Amniotic stem cell (primary cell): ENCODE results near the gene TARS2.

ENCODE experiments used
- DNase-seq: peaks from one replicate; lab custom pipeline; 2025; lab: John Stamatoyannopoulos, UW

The TARS2 gene

DNA sequence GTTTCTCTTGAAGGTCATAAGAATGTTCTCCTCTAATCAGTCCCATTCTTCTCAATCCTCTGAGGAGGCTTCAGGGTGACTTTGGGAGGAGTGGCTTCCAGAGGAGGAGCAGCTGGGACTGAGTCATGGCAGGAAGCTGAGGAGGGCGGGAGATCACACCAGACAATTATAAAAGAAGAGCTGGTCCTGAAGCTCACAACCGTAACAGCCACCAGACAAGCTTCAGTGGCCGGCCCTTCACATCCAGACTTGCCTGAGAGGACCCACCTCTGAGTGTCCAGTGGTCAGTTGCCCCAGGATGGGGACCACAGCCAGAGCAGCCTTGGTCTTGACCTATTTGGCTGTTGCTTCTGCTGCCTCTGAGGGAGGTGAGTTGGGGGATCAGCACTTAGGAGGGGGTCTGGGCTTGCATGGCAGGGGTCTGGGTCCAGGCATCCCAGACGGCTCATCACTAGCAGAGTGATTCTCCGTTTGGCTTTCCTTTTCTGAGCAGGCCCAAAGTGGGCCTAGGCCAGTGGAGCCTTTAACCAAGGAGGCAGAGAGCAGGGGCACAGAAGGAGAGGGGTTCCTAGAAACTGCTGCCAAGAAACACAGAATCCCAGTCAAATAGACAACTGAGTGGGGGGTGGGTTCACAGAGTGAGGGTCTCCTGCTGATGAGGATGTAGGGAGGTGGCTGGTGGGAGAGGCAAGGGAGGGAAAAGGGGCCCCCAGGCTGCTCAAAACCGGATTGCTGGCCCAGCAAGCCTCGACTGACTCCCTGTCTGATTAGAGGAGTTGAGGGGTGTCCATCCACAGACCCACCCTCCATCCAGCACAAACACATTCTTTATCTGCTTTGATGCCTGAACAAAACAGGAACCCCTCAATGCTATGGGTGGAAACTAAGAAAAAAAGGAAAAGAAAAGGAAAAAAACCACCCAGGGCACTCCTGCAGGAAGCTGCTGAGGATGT, 21.0 kb downstream of the TARS2 start, which contains the start of gene ECM1:
Gene ECM1 (plus strand): TSS at position 198 of the 953 bp plus-strand sequence. CDS start 101 bp downstream, at position 299.
- DNase-seq = peak; percentile 81

DNA sequence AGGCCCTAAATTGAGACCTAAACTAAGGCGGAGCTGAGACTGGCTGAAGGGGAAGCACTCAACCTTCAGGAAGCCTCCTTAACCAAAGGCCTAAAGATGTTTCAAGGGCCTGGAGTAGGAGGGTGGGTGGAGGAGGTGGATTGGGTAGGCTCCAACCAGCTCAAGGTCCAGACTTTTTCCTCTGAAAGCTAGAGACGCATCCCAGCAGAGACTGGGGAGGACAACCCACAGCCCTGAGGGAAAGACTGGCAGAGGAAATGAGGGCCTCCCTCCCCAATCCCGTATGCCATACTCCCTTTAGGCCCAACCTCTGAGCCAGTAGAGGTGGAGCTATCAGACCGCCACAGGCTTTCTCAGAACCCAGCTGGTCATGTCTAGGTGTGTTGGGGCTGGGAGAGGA, 21.8 kb downstream of the TARS2 start:
- no peak for DNase-seq

DNA sequence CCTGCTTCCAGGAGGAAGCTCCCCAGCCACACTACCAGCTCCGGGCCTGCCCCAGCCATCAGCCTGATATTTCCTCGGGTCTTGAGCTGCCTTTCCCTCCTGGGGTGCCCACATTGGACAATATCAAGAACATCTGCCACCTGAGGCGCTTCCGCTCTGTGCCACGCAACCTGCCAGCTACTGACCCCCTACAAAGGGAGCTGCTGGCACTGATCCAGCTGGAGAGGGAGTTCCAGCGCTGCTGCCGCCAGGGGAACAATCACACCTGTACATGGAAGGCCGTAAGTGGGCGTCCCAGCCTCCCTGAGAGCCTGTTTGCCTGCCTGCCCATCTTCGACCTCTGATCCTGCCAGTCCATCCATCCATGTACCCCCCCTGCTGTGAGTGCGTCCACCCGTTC, 24.3 kb downstream of the TARS2 start:
- DNase-seq = no peak

DNA sequence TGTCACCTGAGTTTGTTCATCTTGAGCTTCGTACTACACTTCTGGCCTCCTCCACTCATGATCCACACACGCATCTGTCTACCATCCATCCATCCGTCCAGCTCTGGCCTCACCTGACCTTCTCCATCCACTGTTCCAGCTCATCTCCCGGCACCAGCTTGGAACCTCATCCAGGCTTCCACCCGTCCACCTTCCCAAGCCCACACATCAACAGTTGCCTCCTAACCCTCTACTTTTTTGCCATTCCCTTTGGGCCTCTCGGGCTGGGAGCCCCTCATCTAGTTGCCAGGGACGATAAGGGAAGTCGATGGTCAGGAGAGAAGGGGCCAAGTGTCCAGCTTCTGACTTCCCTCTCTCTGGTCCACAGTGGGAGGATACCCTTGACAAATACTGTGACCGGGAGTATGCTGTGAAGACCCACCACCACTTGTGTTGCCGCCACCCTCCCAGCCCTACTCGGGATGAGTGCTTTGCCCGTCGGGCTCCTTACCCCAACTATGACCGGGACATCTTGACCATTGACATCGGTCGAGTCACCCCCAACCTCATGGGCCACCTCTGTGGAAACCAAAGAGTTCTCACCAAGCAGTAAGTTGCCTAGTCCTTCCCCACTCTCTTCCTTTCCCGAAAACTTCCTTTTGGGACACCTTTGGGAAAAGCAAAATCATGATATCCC, 24.9 kb downstream of the TARS2 start:
- DNase-seq = no peak

DNA sequence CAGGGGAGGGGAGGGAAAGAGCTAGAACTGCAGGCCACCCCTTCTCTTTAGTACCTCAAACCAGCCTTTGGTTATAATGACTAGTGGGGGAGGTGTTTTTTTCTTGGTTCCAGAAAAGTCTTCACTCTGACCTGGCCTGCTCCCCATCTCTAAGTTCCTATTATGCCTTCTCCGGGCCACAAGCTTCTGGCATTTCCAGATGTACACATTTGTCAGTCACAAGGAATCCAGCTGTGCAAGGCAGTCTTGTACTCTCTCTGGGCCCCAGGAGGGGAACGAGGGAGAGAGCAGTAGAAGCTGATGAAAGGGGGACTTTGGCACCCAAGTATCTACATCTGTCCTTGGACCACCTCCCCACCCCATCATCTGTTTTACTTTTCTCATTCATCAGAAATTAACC, 25.6 kb downstream of the TARS2 start:
- DNase-seq = no peak

DNA sequence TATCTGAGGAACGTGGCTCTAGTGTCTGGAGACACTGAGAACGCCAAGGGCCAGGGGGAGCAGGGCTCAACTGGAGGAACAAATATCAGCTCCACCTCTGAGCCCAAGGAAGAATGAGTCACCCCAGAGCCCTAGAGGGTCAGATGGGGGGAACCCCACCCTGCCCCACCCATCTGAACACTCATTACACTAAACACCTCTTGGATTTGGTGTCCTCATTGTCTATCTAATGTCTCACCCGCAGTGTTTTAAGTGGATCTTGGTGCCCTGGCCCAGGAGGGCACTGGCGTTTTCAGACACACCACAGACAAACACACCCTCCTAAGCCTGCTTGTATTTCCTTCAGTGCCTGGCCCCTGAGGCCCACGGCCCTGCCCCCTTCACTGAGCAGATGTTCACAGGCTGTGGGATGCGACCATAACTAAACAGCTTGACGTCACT, 26.2 kb downstream of the TARS2 start:
- no peak for DNase-seq

DNA sequence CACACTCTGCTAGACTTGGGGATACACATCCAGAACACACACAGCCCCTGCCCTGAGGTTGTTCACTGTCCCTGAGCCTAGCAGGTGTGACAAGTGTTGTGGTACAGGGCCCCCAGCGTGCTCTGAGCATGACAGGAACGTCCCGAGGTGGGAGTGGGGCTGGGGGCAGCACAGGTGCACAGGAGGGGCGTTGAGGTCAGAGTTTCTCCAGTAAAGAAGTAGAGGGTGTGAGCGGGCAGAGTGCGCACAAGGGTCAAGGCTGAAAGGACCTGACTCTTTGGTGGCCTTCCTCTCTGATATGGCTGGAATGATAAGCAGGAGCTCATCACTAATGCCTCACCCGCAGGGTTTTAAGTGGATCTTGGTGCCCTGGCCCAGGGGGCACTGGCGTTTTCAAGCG, 27.0 kb downstream of the TARS2 start:
- no peak for DNase-seq

DNA sequence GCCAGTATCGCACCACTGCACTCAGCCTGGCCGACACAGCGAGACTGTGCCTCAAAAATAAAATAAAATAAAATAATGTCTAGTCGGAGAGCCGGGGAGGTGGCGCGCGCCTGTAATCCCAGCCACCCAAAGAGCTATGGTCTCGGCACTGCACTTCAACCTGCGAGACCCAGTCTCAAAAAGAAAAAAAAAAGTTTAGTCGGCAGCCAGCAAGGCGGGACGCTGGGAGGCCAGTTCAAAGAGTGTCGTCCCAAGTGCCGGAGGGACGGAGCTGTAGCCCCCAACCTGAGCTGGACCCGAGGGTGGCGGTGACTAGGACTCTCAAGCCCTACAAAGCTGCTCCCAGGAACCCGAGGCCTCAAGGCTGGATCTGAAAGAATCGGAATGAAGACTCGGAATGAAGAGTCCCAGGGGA, 27.7 kb downstream of the TARS2 start:
- no peak for DNase-seq

DNA sequence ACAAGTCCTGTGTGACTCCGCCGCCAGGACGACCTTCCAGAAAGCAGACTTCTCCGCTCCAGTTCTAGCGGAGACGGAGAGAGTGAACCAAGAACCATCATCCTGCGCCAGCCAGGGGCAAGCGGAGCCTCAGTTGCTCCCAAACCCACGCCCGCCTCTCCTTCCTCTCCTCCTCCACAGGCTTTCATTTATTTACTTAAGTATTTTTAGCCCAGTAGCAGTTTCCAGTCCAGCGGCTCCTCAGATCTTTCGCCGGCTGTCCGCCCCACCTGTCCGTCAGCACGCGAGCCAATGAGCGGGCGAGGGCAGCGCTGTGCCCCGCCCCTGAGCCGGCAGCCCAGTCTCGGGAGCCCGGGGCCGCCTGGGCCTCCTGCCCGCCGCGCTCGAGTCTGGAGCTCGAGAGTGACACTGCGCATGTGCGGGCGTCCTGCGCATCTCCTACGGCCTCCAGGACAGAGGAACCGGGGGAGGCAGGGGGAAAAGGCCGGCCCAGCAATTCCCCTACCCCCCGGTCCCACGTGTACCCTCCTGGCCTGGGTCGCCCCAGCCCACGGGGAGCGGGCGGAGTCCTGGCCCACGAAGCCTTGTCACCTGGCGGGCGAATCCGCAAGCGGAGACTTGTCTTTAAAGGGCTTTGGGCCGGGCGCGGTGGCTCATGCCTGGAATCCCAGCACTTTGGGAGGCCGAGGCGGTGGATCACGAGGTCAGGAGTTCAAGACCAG, 28.3 kb downstream of the TARS2 start, which contains the start of gene FALEC:
Gene FALEC (plus strand): TSS at position 425 of the 722 bp plus-strand sequence.
- peak; percentile 93 for DNase-seq

DNA sequence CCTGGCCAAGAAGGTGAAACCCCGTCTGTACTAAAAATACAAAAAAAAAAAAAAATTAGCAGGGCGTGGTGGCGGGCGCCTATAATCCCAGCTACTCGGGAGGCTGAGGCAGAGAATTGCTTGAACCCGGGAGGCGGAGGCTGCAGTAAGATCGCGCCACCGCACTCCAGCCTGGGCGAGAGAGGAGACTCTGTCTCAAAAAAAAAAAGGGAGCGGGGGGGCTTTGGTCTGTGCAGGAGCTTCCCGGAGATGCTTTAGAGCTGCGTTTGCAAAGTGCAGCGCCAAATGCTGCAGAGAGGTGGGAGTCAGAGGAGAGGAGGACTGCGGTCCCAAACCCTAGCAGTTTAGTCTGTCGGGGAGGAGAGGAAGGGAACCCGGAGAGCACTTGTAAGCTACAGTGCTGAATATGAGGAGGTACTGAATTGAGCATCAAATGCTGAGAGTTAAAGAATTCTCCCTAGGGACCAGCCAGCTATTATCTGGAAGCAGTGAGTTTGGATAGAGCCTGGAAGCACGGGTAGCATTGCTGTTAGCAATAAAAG, 28.9 kb downstream of the TARS2 start:
- no peak for DNase-seq

DNA sequence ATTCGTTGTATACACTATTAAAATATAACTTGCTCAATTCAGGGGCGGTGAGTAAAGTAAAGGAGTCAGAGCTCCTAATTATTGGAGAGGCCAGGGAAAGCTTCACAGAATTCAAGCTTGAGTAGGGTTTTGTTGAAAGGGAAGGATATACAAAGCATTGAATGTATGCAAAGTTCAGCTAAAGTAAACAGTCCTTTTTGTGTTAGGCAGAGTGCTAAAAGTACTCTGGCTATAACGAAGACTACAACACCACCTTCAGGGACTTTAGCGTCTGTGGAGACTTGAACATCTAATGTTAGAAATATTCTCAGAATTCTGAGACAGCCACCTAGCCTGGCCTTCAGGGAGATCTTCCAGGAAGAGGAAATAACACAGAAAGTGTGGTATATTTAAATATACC, 29.4 kb downstream of the TARS2 start:
- no peak for DNase-seq

DNA sequence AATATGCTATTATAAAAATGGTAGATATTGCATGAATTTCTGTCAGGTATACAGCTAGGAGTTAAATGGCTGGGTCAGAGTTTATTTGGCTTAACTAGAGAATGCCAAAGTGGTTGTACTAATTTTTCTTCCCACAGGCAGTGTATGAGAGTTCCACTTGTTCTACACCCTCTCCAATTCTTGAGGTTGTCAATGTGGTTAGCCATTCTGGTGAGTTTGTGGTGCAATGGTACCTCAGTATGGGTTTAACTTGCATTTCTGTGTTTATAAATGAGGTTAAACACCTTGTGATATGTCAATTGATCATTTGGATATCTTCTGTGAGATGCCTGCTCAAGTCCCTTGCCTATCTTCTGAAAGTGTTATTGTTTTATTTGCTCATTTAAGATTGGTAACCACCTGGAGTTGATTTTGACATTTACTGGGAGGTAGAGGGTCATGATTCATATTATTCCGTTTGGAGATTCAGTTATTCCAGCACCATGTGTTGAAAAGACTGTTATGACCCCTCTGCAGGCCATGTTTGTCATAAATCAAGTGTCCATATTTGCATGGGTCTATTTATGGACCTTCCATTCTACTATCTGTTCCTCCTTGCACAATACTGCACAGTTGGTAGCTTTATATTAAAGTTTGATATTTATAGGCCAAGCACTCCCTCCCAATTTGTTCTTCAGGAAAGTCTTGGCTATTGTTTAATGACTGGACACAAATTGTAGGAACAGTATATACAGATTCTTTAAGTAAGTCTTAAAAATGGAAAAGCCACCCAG, 34.2 kb downstream of the TARS2 start:
- no peak for DNase-seq

DNA sequence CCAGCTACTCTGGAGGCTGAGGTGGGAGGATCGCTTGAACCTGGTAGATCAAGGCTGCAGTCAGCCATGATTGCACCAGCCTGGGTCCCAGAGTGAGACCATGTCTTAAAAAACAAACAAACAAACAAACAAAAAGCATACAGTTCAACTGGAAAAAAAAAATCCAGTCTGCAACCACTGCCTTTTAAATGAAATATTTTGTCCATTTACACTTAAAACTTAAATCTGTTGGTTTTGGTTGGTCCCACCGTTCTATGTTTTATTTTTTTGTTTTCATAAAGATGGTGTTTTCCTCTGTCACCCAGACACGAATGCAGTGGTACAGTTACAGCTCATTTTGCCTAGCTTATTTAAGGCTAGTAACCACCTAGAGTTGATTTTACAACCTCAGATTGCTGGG, 38.1 kb downstream of the TARS2 start:
- no peak for DNase-seq

DNA sequence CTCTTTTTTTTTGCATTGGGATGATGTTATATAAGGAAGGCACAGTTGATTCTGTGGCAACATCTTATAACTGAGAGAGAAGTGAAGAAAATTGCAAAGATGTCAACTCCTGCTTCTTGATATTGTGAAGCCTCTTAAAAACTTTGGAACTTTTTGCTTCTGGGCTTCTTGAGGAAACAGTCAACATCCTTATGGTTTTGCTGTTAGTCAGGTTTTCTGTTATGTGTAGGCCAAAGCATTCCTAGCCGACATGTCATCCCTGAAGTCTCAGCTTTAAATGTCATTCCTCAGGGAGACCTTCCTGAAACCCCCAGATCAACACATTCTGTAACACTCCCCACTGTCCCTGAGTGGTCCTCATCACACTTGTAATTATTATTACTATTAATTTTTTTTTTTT, 41.0 kb downstream of the TARS2 start:
- DNase-seq = peak; percentile 51

DNA sequence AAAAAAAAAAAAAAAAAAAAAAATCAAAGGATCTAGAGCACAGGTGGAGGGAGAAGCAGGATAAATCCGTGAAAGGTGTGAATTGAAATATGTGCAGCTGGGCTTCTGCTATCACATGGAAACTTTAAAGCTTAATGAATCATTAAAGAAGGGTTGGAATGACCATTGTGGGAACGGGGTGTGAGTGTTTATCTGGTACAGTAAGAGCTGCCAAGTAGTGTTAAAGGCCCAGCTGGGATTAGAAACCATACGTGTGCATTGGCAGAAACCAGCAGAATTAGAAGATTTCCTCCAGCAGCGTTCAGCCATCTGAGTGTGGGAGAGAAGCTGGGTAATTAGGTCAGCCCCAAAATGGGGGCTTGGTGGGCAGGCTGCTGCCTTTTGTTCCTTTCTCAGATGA, 41.8 kb downstream of the TARS2 start:
- no peak for DNase-seq

DNA sequence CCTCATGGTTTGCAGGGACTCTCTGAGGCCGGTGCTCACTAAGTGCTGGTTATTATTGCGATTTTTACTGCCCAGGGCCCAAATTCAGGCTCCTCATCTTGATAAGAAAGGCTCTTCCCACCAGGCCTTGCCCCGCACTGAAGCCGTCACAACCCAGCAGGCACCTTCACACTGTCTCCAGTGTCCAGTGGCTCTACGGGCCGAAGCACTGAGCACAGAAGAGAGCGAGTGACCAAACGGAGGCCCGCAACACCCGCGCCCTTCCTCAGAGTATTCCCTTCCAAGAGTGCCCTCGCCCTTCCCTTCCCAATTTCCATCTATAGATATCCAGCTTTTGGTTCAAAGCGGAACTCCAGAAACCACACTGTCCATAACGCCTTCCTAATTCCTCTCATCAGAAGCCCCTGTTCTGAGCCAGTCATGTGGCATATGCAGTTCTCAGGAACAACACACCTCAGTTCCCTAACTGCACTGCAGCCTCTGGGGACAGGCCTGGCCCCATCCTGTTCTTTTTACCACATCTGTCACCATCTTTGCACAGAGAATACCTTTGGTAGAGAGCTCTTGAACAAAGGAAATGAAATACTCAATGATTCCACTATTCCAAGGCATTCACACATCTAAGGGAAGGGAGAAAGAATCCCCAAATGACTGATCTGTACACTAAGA, 43.4 kb downstream of the TARS2 start:
- no peak for DNase-seq

DNA sequence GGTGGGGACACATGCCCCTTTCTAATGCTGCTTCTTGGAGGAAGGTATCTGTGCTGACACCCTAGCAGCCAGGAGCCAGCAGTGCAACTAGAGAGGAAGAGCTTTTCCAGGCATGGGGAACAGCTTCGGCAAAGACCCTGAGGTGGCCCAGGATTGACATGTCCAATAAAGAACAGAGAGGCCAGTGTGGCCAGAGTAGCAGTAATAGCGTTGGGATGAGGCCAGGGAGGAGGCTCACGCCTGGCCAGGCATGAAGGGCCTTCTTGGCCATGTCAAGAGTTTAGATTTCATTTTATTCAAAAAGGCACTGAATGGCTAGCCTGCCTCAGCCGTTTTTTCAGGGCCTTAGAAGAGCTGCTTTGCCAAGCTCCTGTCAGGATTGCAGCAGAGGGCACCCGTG, 45.6 kb downstream of the TARS2 start:
- DNase-seq = no peak

DNA sequence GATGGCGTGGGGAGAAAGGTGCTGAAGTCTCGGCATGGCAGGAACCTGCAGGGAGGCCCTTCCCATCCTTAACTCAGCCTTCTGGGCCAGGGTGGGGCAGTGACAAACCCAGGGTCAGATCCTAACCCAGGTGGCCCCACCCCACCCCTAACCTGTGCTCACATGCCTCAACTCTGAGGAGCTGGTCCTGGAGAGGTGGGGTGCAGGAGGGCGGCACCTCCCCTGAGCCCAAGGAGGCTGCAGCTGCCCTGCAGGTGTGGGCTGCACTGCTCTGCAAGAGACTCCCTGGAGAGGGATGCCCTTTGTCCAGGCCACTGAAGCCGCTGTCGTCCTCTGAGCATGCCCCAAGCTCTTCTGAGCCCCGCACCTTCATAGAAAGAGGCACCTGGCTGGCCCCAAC, 46.8 kb downstream of the TARS2 start:
- DNase-seq = no peak

DNA sequence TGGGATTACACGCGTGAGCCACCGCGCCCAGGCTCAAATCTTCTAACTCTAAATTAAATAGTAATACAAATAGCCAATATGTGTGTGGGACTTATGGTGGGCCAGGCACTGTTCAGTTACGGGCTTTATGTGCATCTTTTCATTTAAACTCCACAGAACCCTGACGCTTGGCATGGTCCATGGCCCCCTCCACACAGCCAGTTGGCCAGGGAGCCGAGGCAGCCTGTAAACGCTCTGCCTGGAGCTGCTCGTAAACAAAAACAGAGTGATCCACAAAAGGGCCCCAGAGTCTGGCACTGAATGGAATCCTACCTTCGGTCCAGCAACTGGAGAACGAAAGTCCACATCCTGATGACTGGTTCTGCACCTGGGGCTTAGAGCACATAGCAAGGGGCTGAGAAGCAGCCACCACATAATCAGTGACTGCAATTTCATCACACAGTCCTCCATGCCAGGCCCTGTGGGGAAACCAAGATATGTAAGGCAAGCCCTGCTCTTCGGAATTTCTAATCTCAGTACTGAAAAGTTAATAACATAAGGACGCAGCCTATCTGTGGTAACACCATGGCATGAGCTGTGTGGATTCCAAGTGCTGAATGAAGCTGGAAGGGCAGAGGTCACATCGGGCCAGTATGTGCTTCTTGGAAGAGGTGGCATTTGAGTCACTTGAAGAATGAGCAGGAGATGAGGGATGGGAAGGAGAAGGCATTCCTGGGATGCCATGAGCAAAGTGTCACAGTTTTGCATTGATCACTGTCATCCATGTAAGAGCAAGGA, 48.5 kb downstream of the TARS2 start:
- no peak for DNase-seq
